Keratinocyte (primary cell): Measurements from ENCODE around the gene YIPF2. TPM values are rescaled to one million over a fixed set of nuclear protein-coding genes. Genes with fewer than 3 reads are reported as not detected.

ENCODE experiments used
- DNase-seq: peaks from one replicate; pipeline ENCODE4 v3.0.0-alpha.2; 2011; ENCODE audit warnings: low read depth, missing footprints, low spot score
- FAIRE-seq: peaks from 2 replicates; lab custom pipeline; 2011; peaks lifted over from hg19 to GRCh38; lab: Jason Lieb, UNC
- H2AFZ ChIP-seq: 2 replicates; pipeline ENCODE4 v1.6.0; 2012; ENCODE audit warnings: low read length, control low read depth, inconsistent platforms; ENCODE audit not compliant: control insufficient read depth
- H3K27ac ChIP-seq: 2 replicates; pipeline ENCODE4 v1.5.1; 2011; ENCODE audit warnings: low read length; ENCODE audit not compliant: control insufficient read depth, insufficient read depth
- H3K27me3 ChIP-seq: 3 replicates; pipeline ENCODE4 v1.6.0; 2011; ENCODE audit warnings: low read length; ENCODE audit not compliant: control insufficient read depth, insufficient read depth; ENCODE audit errors: extremely low read depth
- H3K36me3 ChIP-seq, 2 experiments: 2 replicates in 1 of 2; 3 replicates in 1 of 2; pipeline ENCODE4 v1.5.1; 2011; ENCODE audit warnings: low read length in 2 of 2, mild to moderate bottlenecking in 1 of 2; ENCODE audit not compliant: control insufficient read depth in 2 of 2, insufficient read depth in 2 of 2; ENCODE audit errors: extremely low read depth in 1 of 2
- H3K4me1 ChIP-seq: 3 replicates; pipeline ENCODE4 v1.5.1; 2011; ENCODE audit warnings: low read length; ENCODE audit not compliant: control insufficient read depth, insufficient read depth; ENCODE audit errors: extremely low read depth
- H3K4me2 ChIP-seq: 3 replicates; pipeline ENCODE4 v1.6.0; 2011; ENCODE audit warnings: low read depth, low read length; ENCODE audit not compliant: control insufficient read depth, insufficient read depth; ENCODE audit errors: extremely low read depth
- H3K4me3 ChIP-seq, 3 experiments: fragments of 200-600 bp in 1 of 3; sonication (generic) in 1 of 3; 2 replicates in 2 of 3; 3 replicates in 1 of 3; pipeline ENCODE4 v1.5.1; 2011 to 2016; ENCODE audit warnings: low read length in 3 of 3, mild to moderate bottlenecking in 3 of 3, control low read depth in 2 of 3, inconsistent platforms in 1 of 3, low read depth in 1 of 3, mixed read lengths in 1 of 3, mixed run types in 1 of 3, moderate library complexity in 1 of 3; ENCODE audit not compliant: control insufficient read depth in 2 of 3, insufficient read depth in 2 of 3; ENCODE audit errors: extremely low read depth in 1 of 3
- H3K79me2 ChIP-seq: 2 replicates; pipeline ENCODE4 v1.6.0; 2012; ENCODE audit warnings: low read length; ENCODE audit not compliant: control insufficient read depth, insufficient read depth
- H3K9ac ChIP-seq: 3 replicates; pipeline ENCODE4 v1.6.0; 2011; ENCODE audit warnings: low read length; ENCODE audit not compliant: control insufficient read depth, insufficient read depth; ENCODE audit errors: extremely low read depth
- H3K9me1 ChIP-seq: 3 replicates; pipeline ENCODE4 v1.6.0; 2011; ENCODE audit warnings: low read length; ENCODE audit not compliant: control insufficient read depth, insufficient read depth; ENCODE audit errors: extremely low read depth
- H3K9me3 ChIP-seq: 2 replicates; pipeline ENCODE4 v1.5.1; 2012; ENCODE audit warnings: low read depth, low read length; ENCODE audit not compliant: control insufficient read depth
- H4K20me1 ChIP-seq: 3 replicates; pipeline ENCODE4 v1.6.0; 2011; ENCODE audit warnings: low read length; ENCODE audit not compliant: control insufficient read depth, insufficient read depth; ENCODE audit errors: extremely low read depth
- CTCF ChIP-seq, 3 experiments: IDR thresholded peaks in 1 of 3; conservative IDR thresholded peaks in 1 of 3; optimal IDR thresholded peaks in 1 of 3; 2 replicates in 2 of 3; 3 replicates in 1 of 3; pipeline versions ENCODE3 to v1.5.1; 2011; ENCODE audit warnings: low read length in 3 of 3, mild to moderate bottlenecking in 3 of 3, moderate library complexity in 2 of 3, control low read depth in 1 of 3, inconsistent platforms in 1 of 3; ENCODE audit not compliant: insufficient read depth in 2 of 3; ENCODE audit errors: extremely low read depth in 1 of 3
- EZH2 ChIP-seq: IDR thresholded peaks from one replicate; pipeline ENCODE4 v1.6.1; 2012; ENCODE audit warnings: inconsistent platforms, mild to moderate bottlenecking, low read length, moderate library complexity
- dilution Hi-C: fragments of 300-500 bp; cut with MboI; formaldehyde crosslinking; loops from one replicate; pipeline ENCODE4 v1.7.0; 2020; ENCODE audit warnings: low sequenced_read_pairs; ENCODE audit not compliant: extremely low pct_ligation_motif_present
- polyA plus RNA-seq, 5 experiments: library from polyadenylated mRNA; depleted of rRNA in 3 of 5; stranded (reverse) in 3 of 5; stranded (forward) in 1 of 5; unstranded in 1 of 5; fragments of >200 nt; gene quantifications; 1 replicate in 1 of 5; 2 replicates in 3 of 5; 3 replicates in 1 of 5; pipeline versions ENCODE4 v1.2.1 to v1.2.3, GENCODE V29; 2011 to 2012; ENCODE audit warnings: missing spikeins in 2 of 5, low read depth in 1 of 5, low replicate concordance in 1 of 5

Gene YIPF2
- polyA plus RNA-seq, 1 donor (not counting 4 experiments of a cell fraction or from before 2014, with no cell fraction given), result 26.9 TPM

GRCh38 chr19:10892256-10892655, 36.2 kb downstream of the YIPF2 start:
- H3K4me1 ChIP-seq, result peaks cover 25% of the 10 kb centered on the region
- H3K4me3 ChIP-seq, result no peak overlapping the region
- H3K9me3 ChIP-seq, result no peaks in the 10 kb centered on the region
- TF ChIP-seq EZH2 (no peak), CTCF (optimal IDR thresholded peaks at IDR 0.05 in 1 of 3, IDR thresholded peaks at IDR 0.05 in 1 of 3, conservative IDR thresholded peaks at IDR 0.05 in 1 of 3; ENCODE audit: extremely low read depth in 1 of 3, insufficient read depth in 2 of 3, low read length in 3 of 3) (no peak)
- DNase-seq (no peak), FAIRE-seq (no peak)
- H3K27me3 ChIP-seq, result no peaks in the 10 kb centered on the region
- H3K9me1 ChIP-seq, result peaks cover 10% of the 10 kb centered on the region
- dilution Hi-C loops, result no loop called here
- peak overlapping the region; percentile 4 for H3K9ac ChIP-seq
- peak overlapping the region; percentile 6 for H3K27ac ChIP-seq
- peaks cover 51% of the 10 kb centered on the region for H3K79me2 ChIP-seq
- peak overlapping the region; percentile 4 for H3K4me2 ChIP-seq
- peaks cover 16% of the 10 kb centered on the region for H4K20me1 ChIP-seq
- H3K36me3 ChIP-seq, result no peaks in the 10 kb centered on the region
- no peak overlapping the region for H2AFZ ChIP-seq

- TF ChIP-seq CTCF (optimal IDR thresholded peaks at IDR 0.05 in 1 of 3, IDR thresholded peaks at IDR 0.05 in 1 of 3, conservative IDR thresholded peaks at IDR 0.05 in 1 of 3; ENCODE audit: extremely low read depth in 1 of 3, insufficient read depth in 2 of 3, low read length in 3 of 3) (no peak), EZH2 (no peak)
- H3K79me2 ChIP-seq, result peaks cover 51% of the 10 kb centered on the region
- H3K9ac ChIP-seq, result peak overlapping the region; percentile 59
- no peak overlapping the region for H2AFZ ChIP-seq
- dilution Hi-C loops, result no loop called here
- peak overlapping the region; percentile 61 for H3K27ac ChIP-seq
- peaks cover 16% of the 10 kb centered on the region for H4K20me1 ChIP-seq
- peaks cover 10% of the 10 kb centered on the region for H3K9me1 ChIP-seq
- H3K36me3 ChIP-seq, result no peaks in the 10 kb centered on the region
- no peak overlapping the region for H3K4me3 ChIP-seq
- H3K27me3 ChIP-seq, result no peaks in the 10 kb centered on the region
- peaks cover 29% of the 10 kb centered on the region for H3K4me1 ChIP-seq
- FAIRE-seq (peak; percentile 99), DNase-seq (peak; percentile 67)
- no peaks in the 10 kb centered on the region for H3K9me3 ChIP-seq
- H3K4me2 ChIP-seq, result peak overlapping the region; percentile 65
Measured at GRCh38 chr19:10891405-10892086, 36.9 kb downstream of the YIPF2 start.
